BJ (cell line): ENCODE data around the gene SOCS1. TPM values are rescaled to one million over a fixed set of nuclear protein-coding genes. Genes with fewer than 3 reads are reported as not detected.

Source experiments
- CTCF ChIA-PET: fragments of 350-600 bp; formaldehyde crosslinking; extraction: SDS; loops from one replicate; lab custom pipeline; 2021; ENCODE audit warnings: antibody characterized with exemption, inconsistent platforms; lab: Yijun Ruan, JAX
- POLR2A ChIA-PET: fragments of 300-600 bp; sonication (Branson Sonifier 250); formaldehyde crosslinking; extraction: SDS; loops from one replicate; lab custom pipeline; 2021; ENCODE audit warnings: antibody characterized with exemption; lab: Charles Lee
- DNase-seq: peaks from one replicate; pipeline ENCODE4 v3.0.0-alpha.2; 2011; ENCODE audit warnings: low read depth
- H3K27me3 ChIP-seq: 2 replicates; pipeline ENCODE4 v1.6.0; 2011; ENCODE audit warnings: low read length; ENCODE audit not compliant: control insufficient read depth, insufficient read depth
- H3K36me3 ChIP-seq: 2 replicates; pipeline ENCODE4 v1.5.1; 2011; ENCODE audit warnings: low read length; ENCODE audit not compliant: control insufficient read depth, insufficient read depth
- H3K4me3 ChIP-seq: 2 replicates; pipeline ENCODE4 v1.5.1; 2011; ENCODE audit warnings: low read depth, mild to moderate bottlenecking, control low read depth, low read length
- polyA plus RNA-seq: library from polyadenylated mRNA; depleted of rRNA; stranded (reverse); fragments of >200 nt; gene quantifications from 2 replicates; pipeline ENCODE4 v1.2.3, GENCODE V29; 2011
- TF ChIP-seq, protein P1 (sequence below): IDR thresholded peaks from 2 replicates; pipeline ENCODE4 v1.5.1; 2011; ENCODE audit warnings: low read depth, mild to moderate bottlenecking, control low read depth, inconsistent platforms, low read length, moderate library complexity; ENCODE audit not compliant: insufficient read depth

SOCS1 gene
- polyA plus RNA-seq, 1 experiment = 2.6 TPM

DNA sequence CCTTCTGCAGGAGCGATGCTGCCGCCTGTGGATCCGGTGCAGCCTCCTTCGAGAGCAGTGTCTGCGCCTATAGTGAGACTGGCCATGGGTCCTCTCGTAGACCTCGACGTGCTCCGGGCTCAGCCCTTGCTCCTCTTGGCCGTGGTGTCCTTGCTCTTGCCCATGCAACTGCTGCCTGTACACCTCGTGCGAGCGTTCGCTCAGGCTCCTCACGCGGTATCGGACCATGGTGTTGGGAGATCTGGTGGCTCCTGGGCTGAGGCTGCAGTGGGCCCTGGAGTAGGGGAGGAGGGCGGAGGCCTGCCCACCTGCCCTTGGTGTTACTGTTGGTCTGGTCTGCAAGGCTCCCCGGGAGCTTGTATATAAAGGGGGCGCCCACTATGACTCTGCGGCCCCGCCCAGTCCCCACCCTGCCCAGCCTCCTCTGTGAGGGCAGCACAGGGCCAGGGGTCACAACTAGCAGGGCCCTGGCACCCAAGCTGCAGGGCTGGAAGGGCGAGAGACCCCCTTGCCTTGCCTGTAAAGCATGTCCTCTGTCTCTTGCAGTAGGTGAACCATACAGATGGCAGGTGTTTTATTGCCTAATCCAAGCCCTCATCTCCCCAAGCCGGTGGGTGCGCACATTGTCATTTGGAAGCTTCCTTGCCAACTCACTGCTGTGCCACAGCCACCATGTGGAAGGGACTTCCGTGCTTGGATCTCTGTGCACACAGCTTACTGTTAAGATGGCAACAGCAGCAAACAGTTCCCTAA is 20.3 kb upstream of the SOCS1 start, which contains the start of gene PRM2:
Gene PRM2 (minus strand): TSS at position 338 of the 753 bp plus-strand sequence. CDS start 110 bp downstream, at position 228.
- no peaks in the 10 kb centered on the region for H3K36me3 ChIP-seq
- H3K4me3 ChIP-seq = no peak within 1 kb of the TSS
- POLR2A ChIA-PET = no interaction called here
- CTCF ChIA-PET = no interaction called here
- no peak for DNase-seq
- TF ChIP-seq, protein P1, sequence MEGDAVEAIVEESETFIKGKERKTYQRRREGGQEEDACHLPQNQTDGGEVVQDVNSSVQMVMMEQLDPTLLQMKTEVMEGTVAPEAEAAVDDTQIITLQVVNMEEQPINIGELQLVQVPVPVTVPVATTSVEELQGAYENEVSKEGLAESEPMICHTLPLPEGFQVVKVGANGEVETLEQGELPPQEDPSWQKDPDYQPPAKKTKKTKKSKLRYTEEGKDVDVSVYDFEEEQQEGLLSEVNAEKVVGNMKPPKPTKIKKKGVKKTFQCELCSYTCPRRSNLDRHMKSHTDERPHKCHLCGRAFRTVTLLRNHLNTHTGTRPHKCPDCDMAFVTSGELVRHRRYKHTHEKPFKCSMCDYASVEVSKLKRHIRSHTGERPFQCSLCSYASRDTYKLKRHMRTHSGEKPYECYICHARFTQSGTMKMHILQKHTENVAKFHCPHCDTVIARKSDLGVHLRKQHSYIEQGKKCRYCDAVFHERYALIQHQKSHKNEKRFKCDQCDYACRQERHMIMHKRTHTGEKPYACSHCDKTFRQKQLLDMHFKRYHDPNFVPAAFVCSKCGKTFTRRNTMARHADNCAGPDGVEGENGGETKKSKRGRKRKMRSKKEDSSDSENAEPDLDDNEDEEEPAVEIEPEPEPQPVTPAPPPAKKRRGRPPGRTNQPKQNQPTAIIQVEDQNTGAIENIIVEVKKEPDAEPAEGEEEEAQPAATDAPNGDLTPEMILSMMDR = no peak
- peaks cover 2% of the 10 kb centered on the region; the same call in 1 of the 2 replicates for H3K27me3 ChIP-seq

DNA sequence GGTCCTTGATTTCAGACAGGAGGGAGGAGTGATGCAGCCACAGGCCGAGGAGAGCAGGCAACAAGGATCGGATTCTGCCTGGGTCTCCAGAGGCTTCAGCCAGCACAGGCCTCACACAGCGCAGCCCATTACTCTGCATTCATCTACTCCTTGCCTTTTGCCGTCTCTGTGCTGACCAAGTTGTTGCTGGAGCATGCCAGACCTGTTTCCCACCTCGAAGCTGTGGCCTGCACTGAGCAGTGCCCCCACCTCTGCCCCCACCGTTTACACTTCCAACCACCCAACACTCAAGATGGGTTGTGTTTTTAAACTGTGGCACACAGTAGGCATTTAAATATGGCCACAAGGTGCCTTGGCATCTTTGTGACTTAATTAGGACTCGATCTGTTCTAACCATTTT is 19.0 kb upstream of the SOCS1 start:
- H3K36me3 ChIP-seq = no peaks in the 10 kb centered on the region
- H3K27me3 ChIP-seq = peaks cover 2% of the 10 kb centered on the region; the same call in 1 of the 2 replicates
- no peak overlapping the region for H3K4me3 ChIP-seq
- ChIA-PET POLR2A (no interaction called here), CTCF (no interaction called here)
- TF ChIP-seq, protein P1 = no peak
- DNase-seq = no peak

DNA sequence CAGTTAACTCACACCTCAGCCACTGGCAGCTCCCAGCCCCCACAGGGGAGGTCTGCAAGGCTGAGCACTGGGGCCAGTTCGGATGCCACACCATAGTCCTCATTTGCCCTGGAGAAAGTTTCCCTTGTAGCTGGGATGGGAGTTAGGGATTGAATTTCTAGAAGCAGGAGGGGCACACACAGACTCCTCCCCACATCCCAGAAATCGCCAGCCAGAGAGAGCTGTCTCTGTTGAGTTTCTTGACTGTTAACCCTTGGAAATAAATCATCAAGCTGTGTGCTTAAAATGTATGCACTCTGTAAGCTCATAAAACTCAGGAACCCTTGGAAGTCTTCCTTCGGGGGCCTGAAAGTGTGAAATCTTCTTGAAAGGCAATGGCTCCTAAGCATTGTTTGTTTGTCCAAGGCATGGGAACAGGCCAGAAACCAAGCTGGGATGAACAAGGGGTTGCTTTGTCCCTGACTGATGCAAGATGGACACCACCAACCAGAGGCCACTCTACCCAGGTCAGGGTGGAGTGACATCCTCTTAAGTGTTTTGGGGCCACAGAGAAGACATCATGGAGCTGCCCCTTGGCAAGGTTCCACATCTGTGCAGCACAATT is 17.8 kb upstream of the SOCS1 start:
- DNase-seq = no peak
- ChIA-PET CTCF (interaction anchor here (0.9 to 1.8 kb wide), 3 partner anchors 15 to 310 kb away, joined by 3 to 7 read pairs (median 3); no protein-coding TSS in a partner anchor), POLR2A (no interaction called here)

DNA sequence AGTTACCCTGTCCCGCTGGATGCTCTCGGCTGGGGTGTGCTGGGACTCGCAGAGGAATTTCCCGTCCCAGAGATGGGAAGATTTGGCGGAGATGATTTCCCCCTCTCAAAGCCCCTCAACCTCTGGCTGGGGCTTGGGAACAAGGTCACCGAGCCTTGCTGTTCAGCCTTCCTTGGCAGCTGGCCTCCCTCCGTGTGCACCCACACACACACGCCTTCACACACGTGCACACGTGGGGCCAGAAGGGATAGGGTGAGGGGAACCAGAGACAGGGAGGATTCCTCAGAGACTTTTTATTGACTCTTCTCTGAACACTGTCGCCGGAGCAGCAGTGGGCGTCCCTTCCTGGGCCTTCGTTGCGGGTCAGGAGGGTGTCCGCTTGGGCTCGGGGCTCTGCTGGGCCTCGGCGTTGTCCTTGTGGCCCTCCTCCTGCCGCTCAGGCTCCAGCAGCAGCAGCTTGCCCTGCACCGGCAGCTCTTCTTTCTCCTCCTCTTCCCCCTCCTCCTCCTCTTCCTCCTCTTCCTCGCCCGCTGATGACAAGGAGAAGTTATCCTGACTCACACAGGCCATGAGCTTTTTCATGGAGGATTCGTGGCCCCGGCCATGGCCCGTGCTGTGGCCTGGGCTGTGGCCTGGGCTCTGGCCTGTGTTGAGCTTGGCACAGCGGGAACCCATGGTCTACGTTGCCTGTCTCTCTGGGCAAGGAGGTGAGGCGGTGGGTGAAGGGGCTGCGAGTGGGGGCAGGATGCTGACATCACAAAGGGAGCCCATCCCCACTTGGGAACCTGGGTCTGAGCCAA is 17.1 kb upstream of the SOCS1 start, which contains the start of gene PRM3:
Gene PRM3 (minus strand): TSS at position 709 of the 800 bp plus-strand sequence. CDS start 34 bp downstream, at position 675.
- H3K4me3 ChIP-seq = no peak within 1 kb of the TSS

More for the DNA sequence above, 17.8 kb upstream of the SOCS1 start:
- TF ChIP-seq, protein P1 = no peak
- Histone ChIP-seq H3K4me3 (no peak overlapping the region), H3K36me3 (no peaks in the 10 kb centered on the region), H3K27me3 (peaks cover 2% of the 10 kb centered on the region; the same call in 1 of the 2 replicates)

More for the DNA sequence above, 17.1 kb upstream of the SOCS1 start, which contains the start of gene PRM3:
- Histone ChIP-seq H3K27me3 (peaks cover 2% of the 10 kb centered on the region; the same call in 1 of the 2 replicates), H3K36me3 (no peaks in the 10 kb centered on the region)
- TF ChIP-seq, protein P1 = no peak
- ChIA-PET POLR2A (no interaction called here), CTCF (interaction anchor here (1.1 to 1.8 kb wide), 3 partner anchors 10 to 310 kb away, joined by 3 to 7 read pairs (median 3); no protein-coding TSS in a partner anchor)
- no peak for DNase-seq
